Keratinocyte (primary cell): ENCODE measurements around the gene GPATCH1.

Experiments used
- EZH2 ChIP-seq: IDR thresholded peaks from one replicate; pipeline ENCODE4 v1.6.1; 2012; ENCODE audit warnings: inconsistent platforms, mild to moderate bottlenecking, low read length, moderate library complexity
- TF ChIP-seq, protein P1 (sequence below), 3 experiments: IDR thresholded peaks in 1 of 3; conservative IDR thresholded peaks in 1 of 3; optimal IDR thresholded peaks in 1 of 3; 2 replicates in 2 of 3; 3 replicates in 1 of 3; pipeline versions ENCODE3 to v1.5.1; 2011; ENCODE audit warnings: low read length in 3 of 3, mild to moderate bottlenecking in 3 of 3, moderate library complexity in 2 of 3, control low read depth in 1 of 3, inconsistent platforms in 1 of 3; ENCODE audit not compliant: insufficient read depth in 2 of 3; ENCODE audit errors: extremely low read depth in 1 of 3

- TF ChIP-seq, protein P1, sequence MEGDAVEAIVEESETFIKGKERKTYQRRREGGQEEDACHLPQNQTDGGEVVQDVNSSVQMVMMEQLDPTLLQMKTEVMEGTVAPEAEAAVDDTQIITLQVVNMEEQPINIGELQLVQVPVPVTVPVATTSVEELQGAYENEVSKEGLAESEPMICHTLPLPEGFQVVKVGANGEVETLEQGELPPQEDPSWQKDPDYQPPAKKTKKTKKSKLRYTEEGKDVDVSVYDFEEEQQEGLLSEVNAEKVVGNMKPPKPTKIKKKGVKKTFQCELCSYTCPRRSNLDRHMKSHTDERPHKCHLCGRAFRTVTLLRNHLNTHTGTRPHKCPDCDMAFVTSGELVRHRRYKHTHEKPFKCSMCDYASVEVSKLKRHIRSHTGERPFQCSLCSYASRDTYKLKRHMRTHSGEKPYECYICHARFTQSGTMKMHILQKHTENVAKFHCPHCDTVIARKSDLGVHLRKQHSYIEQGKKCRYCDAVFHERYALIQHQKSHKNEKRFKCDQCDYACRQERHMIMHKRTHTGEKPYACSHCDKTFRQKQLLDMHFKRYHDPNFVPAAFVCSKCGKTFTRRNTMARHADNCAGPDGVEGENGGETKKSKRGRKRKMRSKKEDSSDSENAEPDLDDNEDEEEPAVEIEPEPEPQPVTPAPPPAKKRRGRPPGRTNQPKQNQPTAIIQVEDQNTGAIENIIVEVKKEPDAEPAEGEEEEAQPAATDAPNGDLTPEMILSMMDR (optimal IDR thresholded peaks at IDR 0.05 in 1 of 3, IDR thresholded peaks at IDR 0.05 in 1 of 3, conservative IDR thresholded peaks at IDR 0.05 in 1 of 3; ENCODE audit: extremely low read depth in 1 of 3, insufficient read depth in 2 of 3, low read length in 3 of 3), result no peak
- TF ChIP-seq EZH2, result no peak
Measured at GRCh38 chr19:33175886-33176669, 95.1 kb downstream of the GPATCH1 start.
